ENCODE measurements around the gene COG7. TPM values are rescaled to one million over a fixed set of nuclear protein-coding genes. Genes with fewer than 3 reads are reported as not detected.

COG7 gene
- total and polyA plus RNA-seq, 2 donors (not counting 3 experiments of a cell fraction or from before 2014, with no cell fraction given): 24.1 to 42.0 TPM

- H3K36me3 ChIP-seq (ENCODE audit: control insufficient read depth in 2 of 2, extremely low read depth in 1 of 2, insufficient read depth in 2 of 2, low read length in 2 of 2): peaks cover 0 to 13% of the 10 kb centered on the region in 2 experiments
- no peaks in the 10 kb centered on the region for H4K20me1 ChIP-seq (replicated peaks; ENCODE audit: control insufficient read depth, extremely low read depth, insufficient read depth, low read length)
- no peak overlapping the region for H2AFZ ChIP-seq (ENCODE audit: low read depth, low read length)
- no peaks in the 10 kb centered on the region for H3K79me2 ChIP-seq (ENCODE audit: control insufficient read depth, insufficient read depth, low read length)
- intact Hi-C loops (cut with micrococcal nuclease) (loop anchor here (5.0 kb wide), 1 partner anchor 40 kb away; no protein-coding TSS in a partner anchor), dilution Hi-C loops (cut with MboI; ENCODE audit: extremely low pct_ligation_motif_present, low sequenced_read_pairs) (no loop called here)
- no peaks in the 10 kb centered on the region for H3K9me3 ChIP-seq (replicated peaks; ENCODE audit: control insufficient read depth, insufficient read depth, low read length)
- DNase-seq (ENCODE audit: low read depth, low spot score): no peak
- peaks cover 15% of the 10 kb centered on the region for H3K4me1 ChIP-seq (ENCODE audit: control insufficient read depth, extremely low read depth, insufficient read depth, low read length)
- BruUV-seq (replicated peaks): no TSS peak
- TF ChIP-seq POLR2A (IDR thresholded peaks at IDR 0.05; ENCODE audit: low read depth, low read length) (no peak), EZH2 (IDR thresholded peaks at IDR 0.05; ENCODE audit: borderline replicate concordance, low read depth, low read length, severe bottlenecking) (no peak), MYC (IDR thresholded peaks at IDR 0.05; ENCODE audit: low read depth, low read length) (no peak), JUN (IDR thresholded peaks at IDR 0.05; ENCODE audit: borderline replicate concordance, insufficient read depth, insufficient read length, low read depth) (no peak), GATA2 (IDR thresholded peaks at IDR 0.05; ENCODE audit: insufficient read depth, insufficient read length, low read depth, low read length) (no peak)
- no peaks in the 10 kb centered on the region for H3K27me3 ChIP-seq (ENCODE audit: control insufficient read depth in 2 of 2, insufficient read depth in 2 of 2, low read length in 2 of 2)
- no peak overlapping the region for H3K27ac ChIP-seq (ENCODE audit: insufficient read depth, low read depth, low read length)
- no peak overlapping the region for H3K9ac ChIP-seq (replicated peaks; ENCODE audit: extremely low read depth, insufficient read depth, low read length)
- ChIA-PET CTCF (interaction anchor here (1.7 kb wide), 1 partner anchor 44 kb away, joined by 9 read pairs; no protein-coding TSS in a partner anchor), POLR2A (no interaction called here)
- FAIRE-seq: no peak
- H3K4me2 ChIP-seq (ENCODE audit: insufficient read depth, low read length): no peak overlapping the region
- H3K4me3 ChIP-seq (replicated peaks in 1 of 3; ENCODE audit: insufficient read depth in 1 of 3, low read depth in 1 of 3, low read length in 3 of 3): no peak overlapping the region
- H3K9me1 ChIP-seq (replicated peaks; ENCODE audit: control insufficient read depth, extremely low read depth, insufficient read depth, low read length): no peaks in the 10 kb centered on the region
These were observed 60.8 kb downstream of the COG7 start for GRCh38 chr16:23392223-23392600.

GRCh38 chr16:23391381-23392222 is 61.4 kb downstream of the COG7 start:
- peaks cover 15% of the 10 kb centered on the region for H3K4me1 ChIP-seq (ENCODE audit: control insufficient read depth, extremely low read depth, insufficient read depth, low read length)
- no peak overlapping the region for H3K9ac ChIP-seq (replicated peaks; ENCODE audit: extremely low read depth, insufficient read depth, low read length)
- no peaks in the 10 kb centered on the region for H3K9me3 ChIP-seq (replicated peaks; ENCODE audit: control insufficient read depth, insufficient read depth, low read length)
- no peak for TF ChIP-seq EZH2 (IDR thresholded peaks at IDR 0.05; ENCODE audit: borderline replicate concordance, low read depth, low read length, severe bottlenecking)
- TF ChIP-seq CTCF (IDR thresholded peaks at IDR 0.05; ENCODE audit: extremely low read depth in 1 of 2, insufficient read depth in 1 of 2, low read depth in 1 of 2, low read length in 2 of 2): no peak
- TF ChIP-seq GATA2 (IDR thresholded peaks at IDR 0.05; ENCODE audit: insufficient read depth, insufficient read length, low read depth, low read length): no peak
- no peak for TF ChIP-seq MYC (IDR thresholded peaks at IDR 0.05; ENCODE audit: low read depth, low read length)
- TF ChIP-seq FOS (IDR thresholded peaks at IDR 0.05; ENCODE audit: borderline replicate concordance, insufficient read depth, low read length): no peak
- no peak for TF ChIP-seq POLR2AphosphoS5 (IDR thresholded peaks at IDR 0.05; ENCODE audit: insufficient read depth, low read depth, low read length)
- TF ChIP-seq POLR2A (IDR thresholded peaks at IDR 0.05; ENCODE audit: low read depth, low read length): no peak
- TF ChIP-seq MAX (IDR thresholded peaks at IDR 0.05; ENCODE audit: insufficient read depth, insufficient read length): no peak
- TF ChIP-seq JUN (IDR thresholded peaks at IDR 0.05; ENCODE audit: borderline replicate concordance, insufficient read depth, insufficient read length, low read depth): no peak
- H3K4me3 ChIP-seq (replicated peaks in 1 of 3; ENCODE audit: insufficient read depth in 1 of 3, low read depth in 1 of 3, low read length in 3 of 3): no peak overlapping the region
- POLR2A ChIA-PET: no interaction called here
- no peak overlapping the region for H2AFZ ChIP-seq (ENCODE audit: low read depth, low read length)
- dilution Hi-C loops (cut with MboI; ENCODE audit: extremely low pct_ligation_motif_present, low sequenced_read_pairs): no loop called here
- H3K27me3 ChIP-seq (ENCODE audit: control insufficient read depth in 2 of 2, insufficient read depth in 2 of 2, low read length in 2 of 2): no peaks in the 10 kb centered on the region
- no peak overlapping the region for H3K27ac ChIP-seq (ENCODE audit: insufficient read depth, low read depth, low read length)
- H3K4me2 ChIP-seq (ENCODE audit: insufficient read depth, low read length): no peak overlapping the region
- FAIRE-seq (no peak), DNase-seq (ENCODE audit: low read depth, low spot score) (no peak)
- peaks cover 0 to 11% of the 10 kb centered on the region in 2 experiments for H3K36me3 ChIP-seq (ENCODE audit: control insufficient read depth in 2 of 2, extremely low read depth in 1 of 2, insufficient read depth in 2 of 2, low read length in 2 of 2)
- BruUV-seq (replicated peaks): no TSS peak
- no peaks in the 10 kb centered on the region for H4K20me1 ChIP-seq (replicated peaks; ENCODE audit: control insufficient read depth, extremely low read depth, insufficient read depth, low read length)
- intact Hi-C loops (cut with micrococcal nuclease): loop anchor here (5.0 kb wide), 1 partner anchor 41 kb away; no protein-coding TSS in a partner anchor
- no peaks in the 10 kb centered on the region for H3K79me2 ChIP-seq (ENCODE audit: control insufficient read depth, insufficient read depth, low read length)
- CTCF ChIA-PET: interaction anchor here (1.0 kb wide), 1 partner anchor 42 kb away, joined by 3 read pairs; no protein-coding TSS in a partner anchor
- H3K9me1 ChIP-seq (replicated peaks; ENCODE audit: control insufficient read depth, extremely low read depth, insufficient read depth, low read length): no peaks in the 10 kb centered on the region
